HepG2 (cell line): ENCODE results near the gene B9D2. TPM values are rescaled to one million over a fixed set of nuclear protein-coding genes. Genes with fewer than 3 reads are reported as not detected.
A peak's percentile ranks its signal among the peaks of the same experiment; 100 is the strongest.

Source experiments
- GMEB2 ChIP-seq: IDR thresholded peaks from 2 replicates; pipeline ENCODE4 v1.6.1; 2016; ENCODE audit warnings: missing biosample characterization, missing genetic modification reagents, low read depth
- GPBP1L1 ChIP-seq: sonication (generic); formaldehyde crosslinking; IDR thresholded peaks from 2 replicates; pipeline ENCODE4 v1.5.0; 2020; ENCODE audit warnings: mild to moderate bottlenecking, missing genetic modification reagents
- HNF1B ChIP-seq: sonication (generic); formaldehyde crosslinking; IDR thresholded peaks from 2 replicates; pipeline ENCODE4 v1.5.1; 2020; ENCODE audit warnings: mild to moderate bottlenecking, moderate library complexity, missing genetic modification reagents
- HNF4A ChIP-seq: sonication (generic); formaldehyde crosslinking; IDR thresholded peaks from 2 replicates; pipeline ENCODE4 v1.4.0; 2020; ENCODE audit warnings: missing genetic modification reagents
- KDM5A ChIP-seq: fragments of 200-600 bp; sonication (generic); IDR thresholded peaks from 2 replicates; pipeline ENCODE4 v1.7.0; 2018; ENCODE audit warnings: antibody characterized with exemption, mild to moderate bottlenecking, low read length, borderline replicate concordance
- KLF15 ChIP-seq: sonication (generic); formaldehyde crosslinking; IDR thresholded peaks from 2 replicates; pipeline ENCODE4 v1.8.1; 2023; ENCODE audit warnings: borderline replicate concordance, mild to moderate bottlenecking, inconsistent platforms, missing genetic modification reagents, mixed read lengths
- NRL ChIP-seq: sonication (generic); formaldehyde crosslinking; IDR thresholded peaks from 2 replicates; pipeline ENCODE4 v1.5.0; 2020; ENCODE audit warnings: missing genetic modification reagents, mild to moderate bottlenecking, moderate library complexity, borderline replicate concordance
- PCBP1 ChIP-seq: fragments of 200-400 bp; formaldehyde crosslinking; IDR thresholded peaks from 2 replicates; pipeline ENCODE4 v1.6.1; 2017; ENCODE audit warnings: mild to moderate bottlenecking, low read depth, low read length, borderline replicate concordance
- PRPF4 ChIP-seq: fragments of 200-400 bp; formaldehyde crosslinking; IDR thresholded peaks from 2 replicates; pipeline ENCODE4 v1.6.1; 2016; ENCODE audit warnings: low read length, low read depth; ENCODE audit not compliant: poor library complexity, severe bottlenecking
- REL ChIP-seq: sonication (generic); formaldehyde crosslinking; conservative IDR thresholded peaks from 2 replicates; pipeline ENCODE4 v1.8.0; 2022; ENCODE audit warnings: mild to moderate bottlenecking, missing genetic modification reagents, moderate library complexity
- RELA ChIP-seq: sonication (generic); formaldehyde crosslinking; IDR thresholded peaks from 2 replicates; pipeline ENCODE4 v1.4.0; 2020; ENCODE audit warnings: missing genetic modification reagents
- SKIL ChIP-seq: sonication (generic); formaldehyde crosslinking; IDR thresholded peaks from 2 replicates; pipeline ENCODE4 v1.8.0; 2022; ENCODE audit warnings: missing genetic modification reagents, mild to moderate bottlenecking, moderate library complexity, borderline replicate concordance
- SOX13 ChIP-seq, 3 experiments: fragments of 450-650 bp in 1 of 3; sonication (generic) in 1 of 3; formaldehyde crosslinking in 1 of 3; IDR thresholded peaks in 2 of 3; conservative IDR thresholded peaks in 1 of 3; 2 replicates each; pipeline versions ENCODE4 v1.5.0 to v1.6.1; 2016 to 2020; ENCODE audit warnings: antibody characterized with exemption in 1 of 3, mild to moderate bottlenecking in 1 of 3, missing compliant biosample characterization in 1 of 3, missing genetic modification reagents in 1 of 3, moderate library complexity in 1 of 3
- SOX5 ChIP-seq: IDR thresholded peaks from 2 replicates; pipeline ENCODE4 v1.6.1; 2016; ENCODE audit warnings: borderline replicate concordance
- TBL1XR1 ChIP-seq: fragments of 150-350 bp; IDR thresholded peaks from 2 replicates; pipeline ENCODE4 v1.6.1; 2014; ENCODE audit warnings: borderline replicate concordance, low read length; ENCODE audit not compliant: partially characterized antibody
- TMF1 ChIP-seq: sonication (generic); formaldehyde crosslinking; IDR thresholded peaks from 2 replicates; pipeline ENCODE4 v1.8.1; 2022; ENCODE audit warnings: low read depth, missing genetic modification reagents
- ZNF207 ChIP-seq: fragments of 450-650 bp; IDR thresholded peaks from 2 replicates; pipeline ENCODE4 v1.6.1; 2016; ENCODE audit warnings: antibody characterized with exemption, borderline replicate concordance
- ZNF225 ChIP-seq: sonication (generic); formaldehyde crosslinking; IDR thresholded peaks from 2 replicates; pipeline ENCODE4 v1.4.0; 2020; ENCODE audit warnings: mild to moderate bottlenecking, missing genetic modification reagents
- ZNF354B ChIP-seq: sonication (generic); formaldehyde crosslinking; IDR thresholded peaks from 2 replicates; pipeline ENCODE4 v1.8.0; 2022; ENCODE audit warnings: mild to moderate bottlenecking, missing genetic modification reagents
- ZNF724P ChIP-seq: sonication (generic); formaldehyde crosslinking; IDR thresholded peaks from 2 replicates; pipeline ENCODE4 v1.8.0; 2022; ENCODE audit warnings: missing genetic modification reagents, borderline replicate concordance
- ZNF768 ChIP-seq: sonication (generic); formaldehyde crosslinking; IDR thresholded peaks from 2 replicates; pipeline ENCODE4 v1.4.0; 2020; ENCODE audit warnings: missing genetic modification reagents
- ZNF781 ChIP-seq: sonication (generic); formaldehyde crosslinking; IDR thresholded peaks from 2 replicates; pipeline ENCODE4 v1.5.1; 2020; ENCODE audit warnings: borderline replicate concordance, mild to moderate bottlenecking, missing genetic modification reagents; ENCODE audit errors: not compliant biosample characterization
- polyA plus RNA-seq, 8 experiments: library from polyadenylated mRNA; depleted of rRNA in 3 of 8; stranded (reverse) in 7 of 8; unstranded in 1 of 8; fragments of >200 nt; fragmentation: Illumina TruSeq in 4 of 8; extraction: Trizol in 4 of 8; gene quantifications; 2 replicates each; pipeline versions ENCODE4 v1.2.1 to v1.2.3, GENCODE V29; 2011 to 2016; ENCODE audit warnings: low read depth in 4 of 8, missing spikeins in 1 of 8, mixed read lengths in 1 of 8; ENCODE audit not compliant: insufficient read depth in 1 of 8
- total RNA-seq, 5 experiments: library from RNA; depleted of rRNA; stranded (reverse); fragments of >200 nt; fragmentation: Illumina TruSeq; extraction: Trizol; gene quantifications; 2 replicates each; pipeline ENCODE4 v1.2.3, GENCODE V29; 2016; ENCODE audit warnings: low read depth in 1 of 5

Gene B9D2
- total and polyA plus RNA-seq, 2 of the 13 experiments (the other 11 are each of a cell fraction or from before 2014, with no cell fraction given): 3.1 to 4.4 TPM

- TF ChIP-seq PCBP1: 0 out of 2 replicates have a peak, but pooled peaks have one; percentile 50
- peak; percentile 86; the same call in 1 of the 2 replicates for TF ChIP-seq KDM5A
- TF ChIP-seq SKIL (CRISPR knock-in tag): no peak
- no peak for TF ChIP-seq SOX5
- peak; percentile 23; the same call in 1 of the 2 replicates for TF ChIP-seq ZNF768 (CRISPR knock-in tag)
- TF ChIP-seq ZNF781 (CRISPR knock-in tag): no peak
- no peak for TF ChIP-seq KLF15 (CRISPR knock-in tag)
- TF ChIP-seq REL: no peak
- TF ChIP-seq ZNF724P (CRISPR knock-in tag): no peak
- TF ChIP-seq ZNF225: no peak
- TF ChIP-seq ZNF207: no peak
- no peak for TF ChIP-seq SOX13 (IDR thresholded peaks at IDR 0.05)
- no peak for TF ChIP-seq SOX13 (CRISPR knock-in tag; conservative IDR thresholded peaks at IDR 0.05 in 1 of 2, IDR thresholded peaks at IDR 0.05 in 1 of 2)
- no peak for TF ChIP-seq TMF1 (CRISPR knock-in tag)
- TF ChIP-seq TBL1XR1: no peak
- TF ChIP-seq GPBP1L1 (CRISPR knock-in tag): no peak
- TF ChIP-seq HNF4A: no peak
- no peak for TF ChIP-seq ZNF354B (CRISPR knock-in tag)
- no peak for TF ChIP-seq GMEB2
- no peak for TF ChIP-seq PRPF4
- TF ChIP-seq HNF1B (CRISPR knock-in tag): peak; percentile 75
- no peak for TF ChIP-seq RELA (CRISPR knock-in tag)
- TF ChIP-seq NRL (CRISPR knock-in tag): 0 out of 2 replicates have a peak, but pooled peaks have one; percentile 34
Measured at GRCh38 chr19:41363753-41364523, at the start of gene B9D2 (continued).
